IMR-90 (cell line): ENCODE results near the gene ZNF423. TPM values are rescaled to one million over a fixed set of nuclear protein-coding genes. Genes with fewer than 3 reads are reported as not detected.

ENCODE experiments used
- ATAC-seq: fragments of 200-7000 bp; cut with Tn5 transposase; 2 replicates; pipeline ENCODE4 v1.9.1; 2020; ENCODE audit warnings: low read depth, mild to moderate bottlenecking, moderate library complexity
- BruUV-seq: library from RNA; stranded (reverse); fragments of 400-500 nt; replicated peaks from 2 replicates; lab custom pipeline; 2021; lab: Mats Ljungman, UMichigan
- CTCF ChIA-PET: fragments of 300-600 bp; formaldehyde crosslinking; extraction: SDS; loops from one replicate; lab custom pipeline; 2021; ENCODE audit warnings: antibody characterized with exemption; lab: Yijun Ruan, JAX
- POLR2A ChIA-PET: fragments of 300-600 bp; sonication (Branson Sonifier 250); formaldehyde crosslinking; loops from one replicate; lab custom pipeline; 2022; ENCODE audit warnings: antibody characterized with exemption; ENCODE audit not compliant: unreplicated experiment; lab: Charles Lee
- DNase-seq: peaks from one replicate; pipeline ENCODE4 v3.0.0; 2013
- H2AFZ ChIP-seq: replicated peaks from 2 replicates; pipeline ENCODE3; 2013; ENCODE audit warnings: low read length, mild to moderate bottlenecking; ENCODE audit not compliant: poor library complexity
- H2AK5ac ChIP-seq: 2 replicates; pipeline ENCODE4 v1.6.1; 2013; ENCODE audit warnings: low read depth, low read length, inconsistent platforms
- H2AK9ac ChIP-seq: replicated peaks from 2 replicates; pipeline ENCODE3; 2013; ENCODE audit warnings: mild to moderate bottlenecking, low read depth, low read length, moderate library complexity; ENCODE audit not compliant: poor library complexity
- H2BK120ac ChIP-seq: 2 replicates; pipeline ENCODE4 v1.6.1; 2013; ENCODE audit warnings: low read depth, low read length, inconsistent platforms
- H2BK15ac ChIP-seq: 3 replicates; pipeline ENCODE4 v1.6.1; 2013; ENCODE audit warnings: low read depth, low read length, inconsistent platforms
- H2BK20ac ChIP-seq: 2 replicates; pipeline ENCODE4 v1.6.1; 2013; ENCODE audit warnings: low read depth, mild to moderate bottlenecking, inconsistent platforms, low read length, moderate library complexity
- H2BK5ac ChIP-seq: 2 replicates; pipeline ENCODE4 v1.6.1; 2013; ENCODE audit warnings: mild to moderate bottlenecking, low read depth, low read length, inconsistent platforms; ENCODE audit not compliant: poor library complexity, severe bottlenecking
- H3K14ac ChIP-seq: replicated peaks from 2 replicates; pipeline ENCODE4 v1.6.1; 2013; ENCODE audit warnings: low read depth, low read length, inconsistent platforms
- H3K18ac ChIP-seq: 2 replicates; pipeline ENCODE4 v1.6.1; 2013; ENCODE audit warnings: low read depth, low read length, control low read depth
- H3K23ac ChIP-seq: 2 replicates; pipeline ENCODE4 v1.6.1; 2013; ENCODE audit warnings: low read depth, low read length, inconsistent platforms
- H3K27ac ChIP-seq: 2 replicates; pipeline ENCODE4 v1.5.1; 2013; ENCODE audit warnings: mild to moderate bottlenecking, control low read depth, low read length; ENCODE audit not compliant: insufficient read depth
- H3K27me3 ChIP-seq: 2 replicates; pipeline ENCODE4 v1.6.1; 2013; ENCODE audit warnings: low read length; ENCODE audit not compliant: control insufficient read depth, insufficient read depth
- H3K36me3 ChIP-seq: 2 replicates; pipeline ENCODE4 v1.6.1; 2013; ENCODE audit warnings: low read length, mixed read lengths; ENCODE audit not compliant: control insufficient read depth, insufficient read depth
- H3K4ac ChIP-seq: 2 replicates; pipeline ENCODE4 v1.6.1; 2013; ENCODE audit warnings: low read depth, low read length, inconsistent platforms
- H3K4me1 ChIP-seq: 2 replicates; pipeline ENCODE4 v1.6.1; 2013; ENCODE audit warnings: low read length, mixed read lengths; ENCODE audit not compliant: control insufficient read depth, insufficient read depth
- H3K4me2 ChIP-seq: 2 replicates; pipeline ENCODE4 v1.6.1; 2013; ENCODE audit warnings: low read depth, mild to moderate bottlenecking, control low read depth, low read length, moderate library complexity
- H3K4me3 ChIP-seq: 2 replicates; pipeline ENCODE4 v1.5.1; 2013; ENCODE audit warnings: low read depth, mild to moderate bottlenecking, control low read depth, low read length, moderate library complexity; ENCODE audit not compliant: insufficient read depth
- H3K56ac ChIP-seq: 2 replicates; pipeline ENCODE4 v1.6.1; 2013; ENCODE audit warnings: low read length, inconsistent platforms; ENCODE audit not compliant: insufficient read depth; ENCODE audit errors: extremely low read depth
- H3K79me1 ChIP-seq, 2 experiments: 2 replicates each; pipeline ENCODE4 v1.6.1; 2013; ENCODE audit warnings: low read length in 2 of 2, inconsistent platforms in 1 of 2, low read depth in 1 of 2
- H3K9ac ChIP-seq: 2 replicates; pipeline ENCODE4 v1.6.1; 2013; ENCODE audit warnings: low read depth, low read length, control low read depth
- H3K9me1 ChIP-seq: 2 replicates; pipeline ENCODE4 v1.6.1; 2013; ENCODE audit warnings: low read length, inconsistent platforms; ENCODE audit not compliant: insufficient read depth
- H3K9me3 ChIP-seq: 2 replicates; pipeline ENCODE4 v1.6.1; 2013; ENCODE audit warnings: low read length; ENCODE audit not compliant: control insufficient read depth, insufficient read depth
- H4K20me1 ChIP-seq: 2 replicates; pipeline ENCODE4 v1.6.1; 2013; ENCODE audit warnings: low read length, inconsistent platforms; ENCODE audit not compliant: insufficient read depth
- H4K5ac ChIP-seq: 2 replicates; pipeline ENCODE4 v1.6.1; 2013; ENCODE audit warnings: mild to moderate bottlenecking, low read depth, low read length, control low read depth
- H4K8ac ChIP-seq, 2 experiments: 2 replicates each; pipeline ENCODE4 v1.6.1; 2013; ENCODE audit warnings: low read depth in 2 of 2, low read length in 2 of 2, control low read depth in 1 of 2, inconsistent platforms in 1 of 2
- H4K91ac ChIP-seq: 2 replicates; pipeline ENCODE4 v1.6.1; 2013; ENCODE audit warnings: low read depth, low read length, inconsistent platforms; ENCODE audit not compliant: insufficient read depth
- BHLHE40 ChIP-seq: fragments of 150-350 bp; IDR thresholded peaks from 2 replicates; pipeline ENCODE4 v1.6.1; 2016; ENCODE audit warnings: mild to moderate bottlenecking, low read depth, low read length
- CEBPB ChIP-seq: IDR thresholded peaks from 2 replicates; pipeline ENCODE4 v1.6.1; 2012; ENCODE audit warnings: low read depth, low read length, improper control_type of control experiment
- CHD1 ChIP-seq: IDR thresholded peaks from 2 replicates; pipeline ENCODE4 v1.6.1; 2012; ENCODE audit warnings: low read depth, low read length, improper control_type of control experiment
- FOS ChIP-seq: fragments of 150-350 bp; IDR thresholded peaks from 2 replicates; pipeline ENCODE4 v1.6.1; 2016; ENCODE audit warnings: low read depth, low read length
- NFE2L2 ChIP-seq: fragments of 150-350 bp; IDR thresholded peaks from 2 replicates; pipeline ENCODE4 v1.6.1; 2016; ENCODE audit warnings: low read depth, mild to moderate bottlenecking, low read length
- POLR2A ChIP-seq: IDR thresholded peaks from 2 replicates; pipeline ENCODE4 v1.6.1; 2012; ENCODE audit warnings: mild to moderate bottlenecking, low read depth, low read length
- RCOR1 ChIP-seq: IDR thresholded peaks from 2 replicates; pipeline ENCODE4 v1.6.1; 2012; ENCODE audit warnings: mild to moderate bottlenecking, low read length, improper control_type of control experiment; ENCODE audit not compliant: insufficient replicate concordance
- RFX5 ChIP-seq: IDR thresholded peaks from 2 replicates; pipeline ENCODE4 v1.8.0; 2012; ENCODE audit warnings: low read depth, mild to moderate bottlenecking, low read length, moderate library complexity
- SMC3 ChIP-seq: fragments of 150-350 bp; IDR thresholded peaks from 2 replicates; pipeline ENCODE4 v1.6.1; 2016; ENCODE audit warnings: low read depth, mild to moderate bottlenecking, antibody characterized with exemption, low read length, moderate library complexity
- USF2 ChIP-seq: fragments of 150-350 bp; IDR thresholded peaks from 2 replicates; pipeline ENCODE4 v1.6.1; 2017; ENCODE audit warnings: mild to moderate bottlenecking, antibody characterized with exemption, low read length, low read depth
- WGBS, 2 experiments: methylation state at CpG; one replicate each; pipeline versions ENCODE4 v1.1.5 to v1.1.7; 2013; ENCODE audit warnings: missing lambda C conversion rate in 2 of 2; ENCODE audit not compliant: insufficient read length in 1 of 2; ENCODE audit errors: extremely low coverage in 2 of 2; 5-methylcytosine and 5-hydroxymethylcytosine counted together
- dilution Hi-C: fragments of 300-500 bp; cut with HindIII; formaldehyde crosslinking; loops from one replicate; pipeline ENCODE4 v1.14.3; 2018; ENCODE audit warnings: low sequenced_read_pairs; ENCODE audit not compliant: unreplicated experiment
- in situ Hi-C: fragments of 300-500 bp; cut with MboI; formaldehyde crosslinking; loops from 3 replicates; pipeline ENCODE4 v1.14.3; 2019; ENCODE audit warnings: low sequenced_read_pairs, inconsistent platforms, mixed read lengths
- intact Hi-C: fragments of 100-400 bp; cut with micrococcal nuclease; formaldehyde crosslinking; loops from 2 replicates; pipeline ENCODE4 v1.10.0; 2022
- polyA plus RNA-seq, 3 experiments: library from polyadenylated mRNA; depleted of rRNA; stranded (reverse); fragments of >200 nt; gene quantifications; 2 replicates each; pipeline ENCODE4 v1.2.3, GENCODE V29; 2012; ENCODE audit warnings: low replicate concordance in 1 of 3
- total RNA-seq: library from RNA; depleted of rRNA; stranded (reverse); fragments of >200 nt; gene quantifications from 2 replicates; pipeline ENCODE4 v1.2.3, GENCODE V29; 2012

Gene ZNF423
- total and polyA plus RNA-seq, 2 of the 4 experiments (the other 2 are of a cell fraction), result under 0.01 to 0.10 TPM

- H3K56ac ChIP-seq, result no peak overlapping the region
- H3K9me1 ChIP-seq, result no peaks in the 10 kb centered on the region
- no peaks in the 10 kb centered on the region; the same call in 1 of the 2 replicates for H3K27me3 ChIP-seq
- CTCF ChIA-PET, result interaction anchor here (0.6 kb wide), 1 partner anchor 428 kb away, joined by 3 read pairs; no protein-coding TSS in a partner anchor
- H3K4me1 ChIP-seq, result no peaks in the 10 kb centered on the region
- WGBS, 2 experiments, result no CpG with 5 or more reads among the region's 7 CpGs
- H4K20me1 ChIP-seq, result no peaks in the 10 kb centered on the region
- no peak overlapping the region for H4K5ac ChIP-seq
- no peak overlapping the region for H2AFZ ChIP-seq
- dilution Hi-C loops (no loop called here), in situ Hi-C loops (no loop called here), intact Hi-C loops (loop anchor here (5.0 kb wide), 2 partner anchors 363 to 428 kb away; partner anchors contain the start of gene ZNF423)
- POLR2A ChIA-PET, result no interaction called here
- no peak overlapping the region for H2BK15ac ChIP-seq
- no TSS peak for BruUV-seq
- H3K9ac ChIP-seq, result no peak overlapping the region
- H2AK9ac ChIP-seq, result no peak overlapping the region
- H3K4me3 ChIP-seq, result no peak overlapping the region
- no peak overlapping the region for H3K4ac ChIP-seq
- H3K14ac ChIP-seq, result no peak overlapping the region
- H4K8ac ChIP-seq, result no peak overlapping the region
- no peaks in the 10 kb centered on the region for H3K9me3 ChIP-seq
- TF ChIP-seq USF2 (no peak), BHLHE40 (no peak), CHD1 (no peak), NFE2L2 (no peak), RCOR1 (no peak), SMC3 (no peak), CEBPB (no peak), RFX5 (no peak), FOS (no peak), POLR2A (no peak)
- no peak overlapping the region for H2BK20ac ChIP-seq
- H2BK5ac ChIP-seq, result no peak overlapping the region
- no peak for DNase-seq
- H3K23ac ChIP-seq, result no peak overlapping the region
- no peaks in the 10 kb centered on the region for H3K79me1 ChIP-seq
- H3K36me3 ChIP-seq, result no peaks in the 10 kb centered on the region
- no peak overlapping the region for H2AK5ac ChIP-seq
- no peak overlapping the region for H3K27ac ChIP-seq
- no peak for ATAC-seq
- H2BK120ac ChIP-seq, result no peak overlapping the region
- no peak overlapping the region for H3K4me2 ChIP-seq
- H3K18ac ChIP-seq, result no peak overlapping the region
- no peak overlapping the region for H4K91ac ChIP-seq
These were observed 361.4 kb downstream of the ZNF423 start for GRCh38 chr16:49494474-49494873.
